Measurements from ENCODE around the gene RAG1.

DNA sequence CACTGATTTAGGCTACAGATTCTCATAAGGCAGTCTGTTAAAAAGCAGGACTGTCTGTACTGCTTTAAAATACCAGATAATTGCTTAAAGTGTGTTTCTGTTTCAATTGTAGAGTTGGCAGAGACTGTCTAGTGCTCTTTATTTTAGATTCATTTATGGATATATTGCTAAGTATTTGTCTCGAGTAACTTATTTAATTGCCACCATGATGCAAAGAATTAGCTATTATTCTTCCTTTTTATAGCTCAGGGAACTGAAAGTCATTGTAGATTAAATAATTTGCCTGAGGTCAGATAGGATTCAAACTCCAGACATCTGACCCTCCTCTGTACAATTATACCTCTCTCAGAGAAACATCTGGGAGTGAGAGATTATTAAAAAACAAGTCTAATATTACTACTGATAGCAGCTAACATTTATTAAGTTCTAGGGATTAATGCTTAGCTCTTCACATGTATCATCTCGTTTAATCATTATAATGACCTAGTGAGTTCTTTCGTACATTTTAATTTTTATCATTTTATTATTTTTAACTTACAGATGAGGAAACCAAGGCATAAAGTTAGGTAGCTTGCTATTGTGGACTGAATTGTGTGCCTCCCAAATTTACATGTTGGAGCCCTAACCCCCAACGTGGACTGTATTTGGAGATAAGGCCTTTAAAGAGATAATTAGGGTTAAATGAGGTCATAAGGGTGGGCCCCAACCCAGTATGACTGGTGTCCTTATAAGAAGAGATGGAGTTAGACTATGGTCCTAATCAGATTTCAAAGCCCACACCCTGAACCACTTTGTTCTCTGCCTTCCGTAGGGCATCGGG lies 49.9 kb downstream of the RAG1 start:
- TF ChIP-seq, protein P1, sequence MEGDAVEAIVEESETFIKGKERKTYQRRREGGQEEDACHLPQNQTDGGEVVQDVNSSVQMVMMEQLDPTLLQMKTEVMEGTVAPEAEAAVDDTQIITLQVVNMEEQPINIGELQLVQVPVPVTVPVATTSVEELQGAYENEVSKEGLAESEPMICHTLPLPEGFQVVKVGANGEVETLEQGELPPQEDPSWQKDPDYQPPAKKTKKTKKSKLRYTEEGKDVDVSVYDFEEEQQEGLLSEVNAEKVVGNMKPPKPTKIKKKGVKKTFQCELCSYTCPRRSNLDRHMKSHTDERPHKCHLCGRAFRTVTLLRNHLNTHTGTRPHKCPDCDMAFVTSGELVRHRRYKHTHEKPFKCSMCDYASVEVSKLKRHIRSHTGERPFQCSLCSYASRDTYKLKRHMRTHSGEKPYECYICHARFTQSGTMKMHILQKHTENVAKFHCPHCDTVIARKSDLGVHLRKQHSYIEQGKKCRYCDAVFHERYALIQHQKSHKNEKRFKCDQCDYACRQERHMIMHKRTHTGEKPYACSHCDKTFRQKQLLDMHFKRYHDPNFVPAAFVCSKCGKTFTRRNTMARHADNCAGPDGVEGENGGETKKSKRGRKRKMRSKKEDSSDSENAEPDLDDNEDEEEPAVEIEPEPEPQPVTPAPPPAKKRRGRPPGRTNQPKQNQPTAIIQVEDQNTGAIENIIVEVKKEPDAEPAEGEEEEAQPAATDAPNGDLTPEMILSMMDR (IDR thresholded peaks at IDR 0.05): no peak
- TF ChIP-seq POLR2A (IDR thresholded peaks at IDR 0.05): no peak
